Stimulated activated CD8-positive, alpha-beta memory T cell treated with anti-CD3 and anti-CD28 coated beads, Interleukin-12 subunit alpha, Interleukin-12 subunit beta, amount 100 ng/mL, for 24 hours (primary cell): ENCODE data around the gene STON2.
"Not testable (repeated sequence)": the region's sequence is repeated elsewhere in the genome, so short reads cannot be mapped to it uniquely, and the experiment has no call there.

Experiments
- DNase-seq: peaks from one replicate; pipeline ENCODE4 v3.0.0-alpha.2; 2020; ENCODE audit errors: extremely low read depth

Gene STON2

GRCh38 chr14:81265636-81266169, 134.4 kb downstream of the STON2 start:
- DNase-seq, result no peak

DNA sequence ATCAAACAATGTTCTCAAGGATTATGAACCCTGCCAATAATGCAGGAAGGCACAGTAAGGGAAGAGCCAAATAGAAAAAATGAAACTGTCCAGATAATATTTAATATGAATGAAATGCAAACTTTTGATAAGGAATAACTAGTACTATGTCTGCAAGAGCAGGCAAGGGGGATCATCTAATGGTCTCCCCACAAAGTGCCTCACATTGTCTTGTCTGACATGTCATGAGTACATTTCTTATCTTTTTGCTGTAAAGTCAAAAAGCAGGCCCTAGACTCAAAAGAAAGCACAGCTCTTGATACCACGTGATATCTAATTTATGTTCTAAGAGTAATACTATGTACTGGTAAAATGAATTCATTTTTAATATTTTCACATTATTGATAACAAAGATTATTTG, 135.5 kb downstream of the STON2 start:
- DNase-seq, result no peak

- no peak for DNase-seq
Measured at GRCh38 chr14:81263777-81264410, 136.2 kb downstream of the STON2 start.

DNA sequence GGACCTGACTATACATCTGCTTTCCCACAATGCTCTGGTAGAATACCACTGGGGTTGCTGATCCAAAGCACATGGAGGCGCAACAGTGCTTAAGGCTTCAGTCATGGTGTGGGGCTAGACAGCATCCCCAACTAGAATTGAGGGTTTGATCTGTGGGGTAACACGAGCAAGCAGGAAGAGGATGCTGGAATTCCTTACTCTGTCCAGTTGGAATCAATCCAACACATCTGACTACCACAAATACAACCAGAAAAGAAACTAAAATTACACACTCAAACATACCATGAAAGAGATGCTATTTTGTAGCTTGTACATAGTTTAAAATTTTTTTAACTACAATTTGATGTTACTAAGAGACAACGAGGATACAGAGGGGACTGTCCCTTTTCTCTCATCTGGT, 138.9 kb downstream of the STON2 start:
- no peak for DNase-seq

- no peak for DNase-seq
Measured at GRCh38 chr14:81260732-81261131, 139.4 kb downstream of the STON2 start.

- DNase-seq, result no peak
Measured at GRCh38 chr14:81256289-81256960, 143.7 kb downstream of the STON2 start.

- no peak for DNase-seq
Measured at GRCh38 chr14:81252278-81252677, 147.8 kb downstream of the STON2 start.

DNA sequence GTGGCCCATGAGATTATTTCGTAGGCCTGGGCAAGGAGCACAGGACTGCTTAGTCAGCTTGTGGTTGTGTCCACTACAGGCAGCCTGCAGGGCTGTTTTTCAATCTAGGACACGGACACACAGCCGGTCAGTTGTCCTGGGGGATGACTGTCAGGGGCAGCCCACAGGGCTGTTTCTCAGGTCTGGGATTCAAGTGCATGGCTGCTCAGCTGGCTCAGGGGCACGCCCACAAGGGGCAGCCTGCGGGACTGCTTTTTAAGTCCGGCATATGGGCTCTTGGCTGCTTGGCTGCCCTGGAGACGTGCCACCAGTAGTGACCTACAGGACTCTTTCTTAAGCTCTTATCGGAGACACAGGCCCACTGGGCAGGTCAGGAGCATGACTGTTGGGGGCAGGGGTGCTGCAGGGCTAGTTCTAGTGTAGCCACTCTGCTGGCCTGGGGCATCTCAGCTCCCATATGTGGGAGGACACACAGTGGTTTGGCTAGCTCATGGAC, 152.8 kb downstream of the STON2 start:
- no peak for DNase-seq

GRCh38 chr14:81246461-81247270, 153.5 kb downstream of the STON2 start:
- DNase-seq, result no peak

DNA sequence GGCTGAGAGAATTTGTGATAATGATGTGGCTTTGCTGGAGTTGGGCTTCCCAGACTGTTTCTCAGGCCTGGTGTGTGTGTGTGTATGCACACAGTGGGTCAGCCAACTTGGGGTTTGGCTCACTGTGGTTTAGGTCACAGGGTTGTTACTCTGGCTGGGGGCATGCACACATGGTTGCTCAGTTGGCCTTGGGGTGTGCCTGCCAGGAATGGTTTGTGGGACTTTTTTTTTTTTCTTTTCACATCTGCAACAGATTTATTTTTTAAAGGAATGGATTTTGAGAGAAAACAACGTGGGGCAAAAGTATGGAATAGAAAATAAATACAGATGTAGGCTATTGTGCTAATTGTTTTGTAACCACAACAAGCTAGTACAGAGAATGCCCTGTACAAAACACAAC, 154.4 kb downstream of the STON2 start:
- DNase-seq, result no peak

- not testable (repeated sequence) for DNase-seq
Measured at GRCh38 chr14:81244431-81244830, 155.7 kb downstream of the STON2 start.

GRCh38 chr14:81243499-81243898, 156.6 kb downstream of the STON2 start:
- no peak for DNase-seq

DNA sequence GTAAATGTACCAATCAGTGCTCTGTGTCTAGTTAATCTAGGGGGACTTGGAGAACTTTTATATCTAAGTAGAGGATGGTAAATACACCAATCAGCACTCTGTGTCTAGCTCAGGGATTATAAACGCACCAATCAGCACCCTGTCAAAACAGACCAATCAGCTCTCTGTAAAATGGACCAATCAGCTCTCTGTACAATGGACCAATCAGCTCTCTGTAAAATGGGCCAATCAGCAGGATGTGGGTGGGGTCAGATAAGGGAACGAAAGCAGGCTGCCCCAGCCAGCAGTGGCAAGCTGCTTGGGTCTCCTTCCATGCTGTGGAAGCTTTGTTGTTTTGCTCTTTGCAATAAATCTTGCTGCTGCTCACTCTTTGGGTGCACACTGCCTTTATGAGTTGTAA, 163.3 kb downstream of the STON2 start:
- DNase-seq, result not testable (repeated sequence)

- no peak for DNase-seq
Measured at GRCh38 chr14:81236138-81236537, 164.0 kb downstream of the STON2 start.

DNA sequence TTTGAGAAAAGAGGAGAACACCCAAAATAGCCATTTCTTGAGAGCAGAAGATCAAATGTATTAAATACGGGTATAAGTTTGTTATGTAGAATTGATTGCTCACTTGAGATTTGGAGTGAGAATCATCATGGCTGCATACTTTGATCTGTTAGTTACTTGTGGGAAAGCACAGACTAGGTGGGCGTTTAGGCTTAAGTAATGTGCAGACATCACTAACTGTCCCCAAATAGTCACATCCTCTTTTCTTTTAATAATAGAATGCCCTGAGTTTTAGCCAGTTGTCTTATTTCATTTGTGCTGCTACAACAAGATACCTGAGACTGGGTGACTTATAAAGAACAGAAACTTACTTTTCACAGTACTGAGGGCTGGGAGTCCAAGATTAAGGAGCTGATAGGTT, 165.0 kb downstream of the STON2 start:
- DNase-seq, result no peak

DNA sequence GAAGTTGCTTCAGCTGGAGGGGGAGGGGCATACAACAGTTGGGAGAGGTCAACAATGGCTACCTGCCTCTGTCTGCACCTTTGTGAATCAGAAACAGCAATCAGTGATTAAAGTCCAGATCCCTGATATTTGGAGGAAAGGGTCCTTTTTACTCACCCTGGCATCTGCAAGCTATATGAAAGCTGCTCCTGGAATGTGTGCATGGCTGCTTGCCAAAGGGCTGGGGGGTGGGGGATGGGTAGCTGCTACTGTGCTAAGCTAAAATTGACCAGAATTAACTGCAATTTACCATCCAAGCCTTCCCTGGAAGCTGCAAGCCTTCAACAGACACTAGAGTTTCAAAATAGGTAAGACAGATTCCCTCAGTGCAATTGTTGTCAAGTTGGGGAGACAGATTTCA, 165.8 kb downstream of the STON2 start:
- DNase-seq, result no peak

DNA sequence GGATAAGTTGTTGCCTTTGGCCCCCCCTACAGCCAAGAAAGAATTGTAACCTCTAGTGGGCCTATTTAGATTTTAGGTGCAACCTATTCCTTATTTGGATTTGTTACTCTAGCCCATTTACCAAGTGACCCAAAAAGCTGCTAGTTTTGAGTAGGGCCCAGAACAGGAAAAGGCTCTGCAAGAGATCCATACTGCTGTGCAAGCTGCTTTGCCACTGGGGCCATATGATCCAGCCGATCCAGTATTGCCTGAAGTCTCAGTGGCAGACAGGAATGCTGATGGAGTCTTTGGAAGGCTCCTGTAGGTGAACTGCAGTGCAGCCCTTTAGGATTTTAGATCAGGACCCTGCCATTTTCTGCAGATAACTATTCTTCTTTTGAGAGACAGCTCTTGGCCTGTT, 166.5 kb downstream of the STON2 start:
- DNase-seq, result no peak

- DNase-seq, result no peak
Measured at GRCh38 chr14:81231540-81231939, 168.6 kb downstream of the STON2 start.

- DNase-seq, result no peak
Measured at GRCh38 chr14:81224222-81224621, 175.9 kb downstream of the STON2 start.

GRCh38 chr14:81223788-81224187, 176.3 kb downstream of the STON2 start:
- not testable (repeated sequence) for DNase-seq

- DNase-seq, result no peak
Measured at GRCh38 chr14:81222691-81223090, 177.4 kb downstream of the STON2 start.

DNA sequence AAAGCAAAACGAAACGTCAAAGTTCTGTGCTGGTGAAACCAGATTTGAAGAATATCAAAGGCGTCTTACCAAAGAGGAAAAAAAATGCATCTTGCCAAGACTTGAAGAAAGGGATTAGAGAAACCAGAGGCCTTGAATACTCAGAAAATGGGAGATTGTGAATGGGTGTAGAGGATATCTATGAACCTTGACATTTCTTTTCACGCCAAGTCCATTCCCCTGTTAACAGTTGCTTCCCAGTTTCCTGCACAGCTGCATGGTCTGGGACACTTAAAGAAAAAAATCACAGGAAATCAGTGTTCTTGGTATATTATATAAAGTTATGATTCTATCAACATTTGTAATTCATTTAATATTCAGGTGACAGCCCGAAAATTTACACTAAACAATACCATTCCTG, 178.0 kb downstream of the STON2 start:
- no peak for DNase-seq
